Liver (tissue), 9 donors: Measurements from ENCODE around the gene FBXL22. TPM values are rescaled to one million over a fixed set of nuclear protein-coding genes. Genes with fewer than 3 reads are reported as not detected.

Experiments
- DNase-seq: peaks from one replicate; pipeline ENCODE4 v3.0.0-alpha.2; 2017; ENCODE audit warnings: low spot score
- H3K27ac ChIP-seq, 2 donors: one replicate each; pipeline ENCODE4 v1.7.0; 2013; ENCODE audit warnings: inconsistent platforms in 2 of 2, low read length in 2 of 2, control low read depth in 1 of 2, low read depth in 1 of 2, mild to moderate bottlenecking in 1 of 2
- H3K27me3 ChIP-seq, 4 donors: one replicate each; pipeline versions ENCODE4 v1.6.1 to v1.7.0; 2013; ENCODE audit warnings: low read length in 3 of 4, inconsistent platforms in 1 of 4, mild to moderate bottlenecking in 1 of 4, moderate library complexity in 1 of 4; ENCODE audit not compliant: control insufficient read depth in 4 of 4, insufficient read depth in 4 of 4
- H3K36me3 ChIP-seq, 4 donors: one replicate each; pipeline versions ENCODE4 v1.6.1 to v1.7.0; 2013; ENCODE audit warnings: low read length in 3 of 4, mild to moderate bottlenecking in 3 of 4, low read depth in 1 of 4, moderate library complexity in 1 of 4; ENCODE audit not compliant: control insufficient read depth in 4 of 4, insufficient read depth in 3 of 4
- H3K4me1 ChIP-seq, 4 donors: one replicate each; pipeline versions ENCODE4 v1.6.1 to v1.7.0; 2013; ENCODE audit warnings: low read length in 3 of 4, mild to moderate bottlenecking in 3 of 4, moderate library complexity in 1 of 4; ENCODE audit not compliant: control insufficient read depth in 4 of 4, insufficient read depth in 4 of 4
- H3K4me3 ChIP-seq, 3 donors: one replicate each; pipeline versions ENCODE4 v1.6.1 to v1.7.0; 2013; ENCODE audit warnings: low read length in 3 of 3, control low read depth in 1 of 3, low read depth in 1 of 3, mild to moderate bottlenecking in 1 of 3
- H3K9ac ChIP-seq, 2 donors: one replicate each; pipeline ENCODE4 v1.7.0; 2013; ENCODE audit warnings: low read length in 2 of 2, mild to moderate bottlenecking in 2 of 2, moderate library complexity in 2 of 2, control low read depth in 1 of 2, low read depth in 1 of 2
- H3K9me3 ChIP-seq, 4 donors: one replicate each; pipeline versions ENCODE4 v1.6.1 to v1.7.0; 2013; ENCODE audit warnings: low read length in 3 of 4; ENCODE audit not compliant: control insufficient read depth in 4 of 4
- EGR1 ChIP-seq, 2 donors: IDR thresholded peaks; 2 replicates each; pipeline ENCODE4 v1.6.1; 2016 to 2018; ENCODE audit warnings: antibody characterized with exemption in 2 of 2, low read depth in 2 of 2
- FOXA1 ChIP-seq: IDR thresholded peaks from 2 replicates; pipeline ENCODE4 v1.6.1; 2016; ENCODE audit warnings: antibody characterized with exemption
- FOXA2 ChIP-seq: IDR thresholded peaks from 2 replicates; pipeline ENCODE4 v1.6.1; 2016; ENCODE audit warnings: antibody characterized with exemption
- HNF4A ChIP-seq, 2 donors: conservative IDR thresholded peaks; 2 replicates each; pipeline ENCODE4 v1.6.1; 2016; ENCODE audit warnings: antibody characterized with exemption in 2 of 2, mild to moderate bottlenecking in 2 of 2
- HNF4G ChIP-seq: IDR thresholded peaks from 2 replicates; pipeline ENCODE4 v1.6.1; 2016; ENCODE audit warnings: antibody characterized with exemption
- JUND ChIP-seq, 2 donors: IDR thresholded peaks; 2 replicates each; pipeline ENCODE4 v1.6.1; 2016; ENCODE audit warnings: antibody characterized with exemption in 2 of 2
- NR2F2 ChIP-seq: IDR thresholded peaks from 2 replicates; pipeline ENCODE4 v1.6.1; 2016; ENCODE audit warnings: antibody characterized with exemption
- RAD21 ChIP-seq, 2 donors: IDR thresholded peaks; 2 replicates each; pipeline ENCODE4 v1.6.1; 2016; ENCODE audit warnings: antibody characterized with exemption in 2 of 2, mild to moderate bottlenecking in 2 of 2
- RXRA ChIP-seq, 2 donors: IDR thresholded peaks; 2 replicates each; pipeline ENCODE4 v1.6.1; 2017 to 2018; ENCODE audit warnings: antibody characterized with exemption in 2 of 2, mild to moderate bottlenecking in 1 of 2
- SP1 ChIP-seq: IDR thresholded peaks from 2 replicates; pipeline ENCODE4 v1.6.1; 2018; ENCODE audit warnings: antibody characterized with exemption, mild to moderate bottlenecking
- TAF1 ChIP-seq: conservative IDR thresholded peaks from 2 replicates; pipeline ENCODE4 v1.6.1; 2016; ENCODE audit warnings: antibody characterized with exemption, mild to moderate bottlenecking
- YY1 ChIP-seq: IDR thresholded peaks from 2 replicates; pipeline ENCODE4 v1.6.1; 2016; ENCODE audit warnings: antibody characterized with exemption, mild to moderate bottlenecking
- ZBTB33 ChIP-seq: IDR thresholded peaks from 2 replicates; pipeline ENCODE4 v1.6.1; 2016; ENCODE audit warnings: antibody characterized with exemption
- WGBS: extraction: QIAGEN DNeasy Blood & Tissue Kit; methylation state at CpG from one replicate; pipeline ENCODE4 v1.1.7; 2013; 5-methylcytosine and 5-hydroxymethylcytosine counted together
- polyA plus RNA-seq, 2 donors: library from polyadenylated mRNA; stranded (reverse) in 1 of 2; unstranded in 1 of 2; fragments of 200-250 nt in 1 of 2; fragments of >200 nt in 1 of 2; fragmentation: Nextera tagmentation in 1 of 2; extraction: Ambion mirVana in 1 of 2; gene quantifications; one replicate each; pipeline versions ENCODE4 v1.2.1 to v1.2.3, GENCODE V29; 2013 to 2015
- total RNA-seq, 2 donors: library from RNA; depleted of rRNA; stranded (reverse); fragments of >200 nt; gene quantifications; one replicate each; pipeline ENCODE4 v1.2.3, GENCODE V29; 2014
- TF ChIP-seq, protein P1 (sequence below): IDR thresholded peaks from 2 replicates; pipeline ENCODE4 v1.6.1; 2016; ENCODE audit warnings: antibody characterized with exemption
- TF ChIP-seq, protein P2 (sequence below): IDR thresholded peaks from 2 replicates; pipeline ENCODE4 v1.6.1; 2016; ENCODE audit warnings: antibody characterized with exemption
- TF ChIP-seq, protein P3 (sequence below): fragments of 150-350 bp; IDR thresholded peaks from 2 replicates; pipeline ENCODE4 v1.5.1; 2017; ENCODE audit warnings: improper control_type of control experiment, low read depth, low read length; ENCODE audit not compliant: missing input control
- TF ChIP-seq, protein P4 (sequence below): IDR thresholded peaks from 2 replicates; pipeline ENCODE4 v1.6.1; 2016; ENCODE audit warnings: antibody characterized with exemption, mild to moderate bottlenecking
- donor health status: healthy.
- donor health status: healthy.
- donor health status: healthy.
- donor health status: healthy.
- donor health status: healthy.

The FBXL22 gene
- total and polyA plus RNA-seq, 4 donors, result 0.18 to 0.29 (median 0.22) TPM

- WGBS, result 15% methylated on average over 19 of the region's 19 CpGs
- Histone ChIP-seq H3K4me1 (peaks cover 0 to 25% (median 17%) of the 10 kb centered on the region in 4 donors), H3K27ac (peak overlapping the region; percentile 88 to 98), H3K36me3 (no peaks in the 10 kb centered on the region), H3K4me3 (peak overlapping the region; percentile 60 to 75 (median 66)), H3K27me3 (no peaks in the 10 kb centered on the region), H3K9me3 (no peaks in the 10 kb centered on the region), H3K9ac (peak overlapping the region; percentile 34 to 86)
- DNase-seq, result no peak
- TF ChIP-seq EGR1 (IDR thresholded peaks at IDR 0.05; ENCODE audit: low read depth in 2 of 2) (peak; percentile 92 to 97), RXRA (IDR thresholded peaks at IDR 0.05) (peak; percentile 25 to 32), RAD21 (IDR thresholded peaks at IDR 0.05) (peak; percentile 90 to 91), YY1 (peak; percentile 7), JUND (IDR thresholded peaks at IDR 0.05) (no peak), HNF4A (conservative IDR thresholded peaks at IDR 0.05) (no peak), FOXA2 (no peak), TAF1 (peak; percentile 50), ZBTB33 (no peak), HNF4G (no peak), FOXA1 (no peak), SP1 (no peak), NR2F2 (no peak)
- TF ChIP-seq, protein P1, sequence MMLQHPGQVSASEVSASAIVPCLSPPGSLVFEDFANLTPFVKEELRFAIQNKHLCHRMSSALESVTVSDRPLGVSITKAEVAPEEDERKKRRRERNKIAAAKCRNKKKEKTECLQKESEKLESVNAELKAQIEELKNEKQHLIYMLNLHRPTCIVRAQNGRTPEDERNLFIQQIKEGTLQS, result no peak
- TF ChIP-seq, protein P2, sequence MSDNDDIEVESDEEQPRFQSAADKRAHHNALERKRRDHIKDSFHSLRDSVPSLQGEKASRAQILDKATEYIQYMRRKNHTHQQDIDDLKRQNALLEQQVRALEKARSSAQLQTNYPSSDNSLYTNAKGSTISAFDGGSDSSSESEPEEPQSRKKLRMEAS, result no peak
- TF ChIP-seq, protein P3, sequence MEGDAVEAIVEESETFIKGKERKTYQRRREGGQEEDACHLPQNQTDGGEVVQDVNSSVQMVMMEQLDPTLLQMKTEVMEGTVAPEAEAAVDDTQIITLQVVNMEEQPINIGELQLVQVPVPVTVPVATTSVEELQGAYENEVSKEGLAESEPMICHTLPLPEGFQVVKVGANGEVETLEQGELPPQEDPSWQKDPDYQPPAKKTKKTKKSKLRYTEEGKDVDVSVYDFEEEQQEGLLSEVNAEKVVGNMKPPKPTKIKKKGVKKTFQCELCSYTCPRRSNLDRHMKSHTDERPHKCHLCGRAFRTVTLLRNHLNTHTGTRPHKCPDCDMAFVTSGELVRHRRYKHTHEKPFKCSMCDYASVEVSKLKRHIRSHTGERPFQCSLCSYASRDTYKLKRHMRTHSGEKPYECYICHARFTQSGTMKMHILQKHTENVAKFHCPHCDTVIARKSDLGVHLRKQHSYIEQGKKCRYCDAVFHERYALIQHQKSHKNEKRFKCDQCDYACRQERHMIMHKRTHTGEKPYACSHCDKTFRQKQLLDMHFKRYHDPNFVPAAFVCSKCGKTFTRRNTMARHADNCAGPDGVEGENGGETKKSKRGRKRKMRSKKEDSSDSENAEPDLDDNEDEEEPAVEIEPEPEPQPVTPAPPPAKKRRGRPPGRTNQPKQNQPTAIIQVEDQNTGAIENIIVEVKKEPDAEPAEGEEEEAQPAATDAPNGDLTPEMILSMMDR, result peak; percentile 73
These were observed 2.3 kb downstream of the FBXL22 start for GRCh38 chr15:63599401-63600000.

- TF ChIP-seq, protein P3, result no peak
- peak; percentile 3 for TF ChIP-seq YY1
- TF ChIP-seq, protein P4, sequence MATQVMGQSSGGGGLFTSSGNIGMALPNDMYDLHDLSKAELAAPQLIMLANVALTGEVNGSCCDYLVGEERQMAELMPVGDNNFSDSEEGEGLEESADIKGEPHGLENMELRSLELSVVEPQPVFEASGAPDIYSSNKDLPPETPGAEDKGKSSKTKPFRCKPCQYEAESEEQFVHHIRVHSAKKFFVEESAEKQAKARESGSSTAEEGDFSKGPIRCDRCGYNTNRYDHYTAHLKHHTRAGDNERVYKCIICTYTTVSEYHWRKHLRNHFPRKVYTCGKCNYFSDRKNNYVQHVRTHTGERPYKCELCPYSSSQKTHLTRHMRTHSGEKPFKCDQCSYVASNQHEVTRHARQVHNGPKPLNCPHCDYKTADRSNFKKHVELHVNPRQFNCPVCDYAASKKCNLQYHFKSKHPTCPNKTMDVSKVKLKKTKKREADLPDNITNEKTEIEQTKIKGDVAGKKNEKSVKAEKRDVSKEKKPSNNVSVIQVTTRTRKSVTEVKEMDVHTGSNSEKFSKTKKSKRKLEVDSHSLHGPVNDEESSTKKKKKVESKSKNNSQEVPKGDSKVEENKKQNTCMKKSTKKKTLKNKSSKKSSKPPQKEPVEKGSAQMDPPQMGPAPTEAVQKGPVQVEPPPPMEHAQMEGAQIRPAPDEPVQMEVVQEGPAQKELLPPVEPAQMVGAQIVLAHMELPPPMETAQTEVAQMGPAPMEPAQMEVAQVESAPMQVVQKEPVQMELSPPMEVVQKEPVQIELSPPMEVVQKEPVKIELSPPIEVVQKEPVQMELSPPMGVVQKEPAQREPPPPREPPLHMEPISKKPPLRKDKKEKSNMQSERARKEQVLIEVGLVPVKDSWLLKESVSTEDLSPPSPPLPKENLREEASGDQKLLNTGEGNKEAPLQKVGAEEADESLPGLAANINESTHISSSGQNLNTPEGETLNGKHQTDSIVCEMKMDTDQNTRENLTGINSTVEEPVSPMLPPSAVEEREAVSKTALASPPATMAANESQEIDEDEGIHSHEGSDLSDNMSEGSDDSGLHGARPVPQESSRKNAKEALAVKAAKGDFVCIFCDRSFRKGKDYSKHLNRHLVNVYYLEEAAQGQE, result no peak
- no peak for DNase-seq
- Histone ChIP-seq H3K9ac (peak overlapping the region; percentile 34 to 86), H3K27me3 (no peaks in the 10 kb centered on the region), H3K36me3 (no peaks in the 10 kb centered on the region), H3K4me1 (peaks cover 0 to 25% (median 17%) of the 10 kb centered on the region in 4 donors), H3K9me3 (no peaks in the 10 kb centered on the region), H3K4me3 (peak overlapping the region; percentile 60 to 75 (median 66)), H3K27ac (peak overlapping the region; percentile 88 to 98)
- 5% methylated on average over 26 of the region's 26 CpGs for WGBS
These were observed 2.9 kb downstream of the FBXL22 start for GRCh38 chr15:63600001-63600615.
